IMR-90 (cell line): Measurements from ENCODE around the gene ZNF565.

ENCODE experiments used
- CEBPB ChIP-seq: IDR thresholded peaks from 2 replicates; pipeline ENCODE4 v1.6.1; 2012; ENCODE audit warnings: low read depth, low read length, improper control_type of control experiment
- CTCF ChIP-seq: conservative IDR thresholded peaks from 2 replicates; pipeline ENCODE4 v1.5.1; 2012; ENCODE audit warnings: mild to moderate bottlenecking, low read depth, low read length, improper control_type of control experiment
- FOS ChIP-seq: fragments of 150-350 bp; IDR thresholded peaks from 2 replicates; pipeline ENCODE4 v1.6.1; 2016; ENCODE audit warnings: low read depth, low read length
- POLR2A ChIP-seq: IDR thresholded peaks from 2 replicates; pipeline ENCODE4 v1.6.1; 2012; ENCODE audit warnings: mild to moderate bottlenecking, low read depth, low read length
- RFX5 ChIP-seq: IDR thresholded peaks from 2 replicates; pipeline ENCODE4 v1.8.0; 2012; ENCODE audit warnings: low read depth, mild to moderate bottlenecking, low read length, moderate library complexity
- SMC3 ChIP-seq: fragments of 150-350 bp; IDR thresholded peaks from 2 replicates; pipeline ENCODE4 v1.6.1; 2016; ENCODE audit warnings: low read depth, mild to moderate bottlenecking, antibody characterized with exemption, low read length, moderate library complexity

GRCh38 chr19:36214386-36215275 lies at the start of gene ZNF565, which contains the start of gene ZNF146:
- TF ChIP-seq CTCF (no peak), FOS (no peak), POLR2A (peak; percentile 88), RFX5 (0 out of 2 replicates have a peak, but pooled peaks have one; percentile 2), CEBPB (no peak), SMC3 (no peak)
